HEK293 (cell line): ENCODE data around the gene LBHD2.

Source experiments
- ATF2 ChIP-seq: fragments of 450-650 bp; formaldehyde crosslinking; IDR thresholded peaks from 2 replicates; pipeline ENCODE4 v1.5.1; 2016; ENCODE audit warnings: missing biosample characterization, missing genetic modification characterization, low read depth
- CTCF ChIP-seq: fragments of 450-650 bp; formaldehyde crosslinking; IDR thresholded peaks from 2 replicates; pipeline ENCODE4 v1.5.1; 2016; ENCODE audit warnings: missing biosample characterization, missing genetic modification characterization
- HOXD13 ChIP-seq: sonication (generic); formaldehyde crosslinking; IDR thresholded peaks from 2 replicates; pipeline ENCODE4 v1.8.0; 2022; ENCODE audit warnings: missing genetic modification reagents, borderline replicate concordance
- ZBTB26 ChIP-seq: fragments of 450-650 bp; formaldehyde crosslinking; optimal IDR thresholded peaks from 2 replicates; pipeline ENCODE3; 2016; ENCODE audit warnings: missing biosample characterization, mild to moderate bottlenecking, missing genetic modification characterization
- ZNF19 ChIP-seq: fragments of 450-650 bp; formaldehyde crosslinking; IDR thresholded peaks from 2 replicates; pipeline ENCODE4; 2016; ENCODE audit warnings: missing biosample characterization, missing genetic modification characterization, low read depth
- ZNF423 ChIP-seq: fragments of 450-650 bp; formaldehyde crosslinking; IDR thresholded peaks from 2 replicates; pipeline ENCODE4 v1.5.1; 2016; ENCODE audit warnings: missing biosample characterization, missing genetic modification characterization
- ZNF639 ChIP-seq: fragments of 450-650 bp; formaldehyde crosslinking; IDR thresholded peaks from 2 replicates; pipeline ENCODE4 v1.5.1; 2016; ENCODE audit warnings: missing biosample characterization, missing genetic modification characterization

GRCh38 chr14:103134919-103135318, 50.9 kb downstream of the LBHD2 start:
- TF ChIP-seq ZNF423 (tag by site-specific recombination) (no peak), ZNF639 (tag by site-specific recombination) (no peak), CTCF (tag by site-specific recombination) (no peak), ATF2 (no peak), ZBTB26 (no peak), HOXD13 (CRISPR knock-in tag) (no peak), ZNF19 (tag by site-specific recombination) (no peak)
